ENCODE measurements around the gene CMTR1.
A peak's percentile ranks its signal among the peaks of the same experiment; 100 is the strongest.
"Not testable (repeated sequence)": the region's sequence is repeated elsewhere in the genome, so short reads cannot be mapped to it uniquely, and the experiment has no call there.

Gene CMTR1

DNA sequence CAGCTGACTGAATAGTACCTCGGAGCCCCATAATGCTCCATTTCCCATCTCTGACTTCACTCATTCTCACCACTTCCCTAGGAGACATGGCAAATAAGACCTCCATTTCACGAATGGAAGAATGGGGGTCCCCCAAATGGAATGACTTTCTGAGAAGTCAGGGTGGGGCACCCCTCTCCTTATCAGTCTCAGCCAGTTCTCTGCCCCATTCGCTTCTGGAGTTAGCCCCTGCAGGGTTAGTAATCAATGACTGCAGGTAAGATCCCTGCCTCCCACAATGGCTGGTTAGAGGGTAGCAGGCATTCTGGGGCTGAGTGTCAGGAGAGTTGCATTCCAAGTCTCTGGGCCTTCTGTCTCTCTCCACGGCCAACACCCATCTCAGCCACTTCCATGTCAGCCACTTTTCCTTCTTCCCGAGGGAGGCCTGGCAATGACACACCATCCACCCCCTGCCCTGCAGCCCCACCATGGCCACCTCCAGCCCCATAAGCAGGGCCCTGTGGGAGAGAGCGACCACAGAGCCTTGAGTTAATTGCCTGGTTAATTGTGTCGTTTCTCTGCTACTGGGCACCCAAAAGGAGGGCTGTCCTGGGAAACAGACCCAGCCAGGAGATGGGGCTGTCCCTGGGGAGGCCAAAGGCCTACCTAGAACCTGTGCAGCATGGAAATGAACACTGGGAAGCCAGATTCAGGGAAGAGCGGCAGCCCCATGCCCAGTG, 53.3 kb downstream of the CMTR1 start:
- in situ Hi-C loops (cut with HindIII; ENCODE audit: low pct_ligation_motif_present, low pct_unique_long_range_greater_than_20kb, low sequenced_read_pairs), result no loop called here
- no peak for DNase-seq

DNA sequence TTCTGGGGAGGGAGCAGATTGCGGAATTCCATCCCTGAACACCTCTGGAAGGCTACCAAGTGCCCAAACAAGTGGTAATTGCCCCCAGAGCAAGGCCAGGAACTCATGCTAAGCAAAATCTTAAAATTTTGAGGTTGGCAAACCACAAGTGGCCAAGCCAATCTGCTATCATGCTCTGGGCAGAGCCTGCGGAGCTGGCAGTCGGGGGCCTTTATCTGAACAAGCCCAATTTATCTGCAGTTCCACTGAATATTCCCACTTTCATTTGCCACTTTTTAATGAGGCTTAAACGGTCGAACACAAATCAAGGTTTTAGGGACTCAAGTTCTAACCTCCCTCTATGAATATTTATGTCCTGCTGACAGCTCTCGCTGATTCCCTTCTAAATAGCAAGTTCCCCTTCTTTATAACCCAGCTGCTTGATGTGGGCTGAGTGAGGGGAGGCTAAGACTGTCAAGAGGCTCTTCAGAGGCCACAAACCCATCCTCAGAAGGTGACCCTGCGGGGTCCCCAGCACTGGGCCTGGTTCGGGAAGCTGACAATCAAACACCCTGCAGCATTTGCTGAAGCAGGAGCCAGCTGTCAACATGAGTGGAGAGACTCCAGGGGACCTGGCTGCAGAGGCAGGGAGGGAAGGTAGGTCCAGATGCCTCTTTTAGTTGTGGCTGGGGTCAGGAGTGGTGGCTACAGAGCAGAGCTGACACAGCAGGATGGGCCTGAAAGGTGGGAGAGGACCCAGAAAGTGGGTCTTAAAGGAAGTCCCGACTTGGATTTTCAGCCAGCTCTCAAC, 54.8 kb downstream of the CMTR1 start:
- DNase-seq, result no peak
- in situ Hi-C loops (cut with HindIII; ENCODE audit: low pct_ligation_motif_present, low pct_unique_long_range_greater_than_20kb, low sequenced_read_pairs), result no loop called here

DNA sequence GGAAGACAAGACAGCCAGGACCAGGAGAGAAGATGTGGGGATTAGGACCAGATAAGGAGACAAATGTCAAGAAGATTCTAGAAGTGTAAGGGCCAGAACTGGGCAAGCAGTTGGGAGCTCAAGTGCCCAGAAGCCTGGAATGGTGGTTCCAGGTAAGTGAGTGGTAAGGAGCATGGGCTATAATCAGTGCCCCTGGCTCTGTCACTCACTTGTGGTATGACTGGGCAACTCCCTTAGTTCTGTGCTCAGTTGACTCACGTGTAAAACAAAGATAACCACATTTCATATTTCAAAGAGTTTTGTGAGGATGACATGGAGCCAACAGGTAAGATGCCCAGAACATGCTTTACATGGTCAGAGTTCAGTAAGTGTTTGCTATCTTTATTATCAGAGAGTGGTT, 55.5 kb downstream of the CMTR1 start:
- no peak for DNase-seq
- in situ Hi-C loops (cut with HindIII; ENCODE audit: low pct_ligation_motif_present, low pct_unique_long_range_greater_than_20kb, low sequenced_read_pairs), result no loop called here

DNA sequence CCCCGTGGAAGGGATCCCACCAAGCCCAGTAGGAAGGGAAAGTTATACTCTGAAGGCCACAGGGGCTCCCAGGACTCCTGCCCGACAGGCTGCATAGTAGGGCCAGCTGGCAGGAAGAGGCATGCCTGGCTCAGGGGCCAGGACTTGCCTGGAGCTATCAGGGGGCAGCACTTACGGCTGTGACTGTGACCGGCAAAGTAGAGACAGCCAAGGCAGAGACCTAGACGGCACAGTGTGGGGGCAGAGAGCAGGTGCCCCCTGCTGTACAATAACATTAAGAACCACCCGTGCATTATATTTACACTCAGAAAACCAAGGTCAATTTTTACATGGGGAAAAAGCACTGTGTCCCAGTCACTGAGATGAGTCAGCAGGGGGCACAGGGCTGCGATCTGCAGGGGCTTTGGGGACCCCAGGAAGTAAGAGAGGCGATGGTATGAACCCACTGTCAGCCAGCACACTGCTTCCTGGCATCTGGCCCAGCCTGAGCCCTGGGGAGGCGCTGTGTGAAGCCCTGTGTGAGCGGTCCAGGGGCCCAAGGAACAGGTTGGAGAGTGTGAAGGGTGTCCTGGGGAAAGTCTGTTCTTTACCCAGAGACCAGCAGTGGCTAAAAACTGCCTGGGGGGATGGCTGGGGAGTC, 56.8 kb downstream of the CMTR1 start:
- in situ Hi-C loops (cut with HindIII; ENCODE audit: low pct_ligation_motif_present, low pct_unique_long_range_greater_than_20kb, low sequenced_read_pairs), result no loop called here
- no peak for DNase-seq

DNA sequence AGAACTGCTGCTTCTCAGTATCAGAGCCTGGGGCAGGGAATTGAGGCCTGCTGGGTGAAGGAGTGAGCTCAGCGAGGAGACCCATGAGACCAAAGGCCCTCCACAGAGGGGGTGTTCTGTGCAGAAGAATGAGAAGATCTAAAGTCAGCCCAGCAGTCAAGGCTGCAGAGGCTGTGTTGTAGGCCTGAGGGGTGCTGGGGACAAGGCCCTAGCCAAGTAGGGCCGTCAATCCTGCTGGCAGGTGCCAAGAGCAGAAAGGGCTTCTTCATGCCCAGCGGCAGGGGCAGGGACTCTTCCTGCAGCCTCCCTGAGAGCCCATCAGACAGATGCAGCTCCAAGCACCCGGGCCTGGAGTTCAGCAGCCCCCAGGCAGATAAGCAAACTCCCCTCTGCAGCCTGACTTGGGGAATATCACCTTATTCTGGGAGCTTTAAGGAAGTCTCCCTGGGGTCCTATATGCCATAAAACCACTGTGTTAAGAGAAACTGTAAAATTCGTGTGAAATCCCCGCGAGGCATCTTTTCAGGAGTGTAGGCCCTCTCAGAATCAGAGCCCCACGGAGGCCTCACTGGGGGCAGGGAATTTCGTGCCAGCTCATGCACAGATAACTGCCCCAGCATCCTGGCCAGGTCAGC, 57.6 kb downstream of the CMTR1 start:
- in situ Hi-C loops (cut with HindIII; ENCODE audit: low pct_ligation_motif_present, low pct_unique_long_range_greater_than_20kb, low sequenced_read_pairs), result no loop called here
- DNase-seq, result no peak

DNA sequence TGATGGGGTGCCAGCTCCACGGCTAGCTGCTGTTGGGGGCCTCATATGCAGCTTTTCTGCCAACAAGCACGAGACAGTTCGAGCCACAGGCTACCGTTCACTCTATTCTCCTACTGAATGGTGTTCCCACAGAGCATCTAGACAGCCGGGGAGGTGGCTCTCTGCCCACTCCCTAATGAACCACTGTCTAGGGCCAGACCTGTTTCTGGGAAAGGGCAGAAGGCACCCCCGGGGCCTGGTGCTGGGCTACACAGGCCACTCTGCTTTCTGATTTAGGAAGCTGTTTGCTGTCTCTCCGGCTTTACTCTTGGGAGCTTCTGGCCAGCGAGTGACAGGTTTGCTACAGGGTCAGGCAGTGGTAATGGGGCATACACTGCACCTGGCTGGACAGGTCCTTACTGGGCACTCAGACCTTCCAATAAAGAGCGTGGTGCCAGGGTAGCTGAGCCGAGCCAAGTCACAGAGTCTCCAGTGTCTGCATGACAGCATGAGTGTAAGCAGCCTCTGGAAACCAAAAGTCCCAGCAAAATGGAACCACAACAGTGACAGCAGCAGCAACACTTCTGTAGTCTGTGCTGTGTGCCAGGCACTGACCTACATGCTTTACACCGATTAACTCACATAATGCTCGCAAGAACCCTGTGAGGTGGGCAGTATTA, 58.3 kb downstream of the CMTR1 start:
- no peak for DNase-seq
- in situ Hi-C loops (cut with HindIII; ENCODE audit: low pct_ligation_motif_present, low pct_unique_long_range_greater_than_20kb, low sequenced_read_pairs), result no loop called here

DNA sequence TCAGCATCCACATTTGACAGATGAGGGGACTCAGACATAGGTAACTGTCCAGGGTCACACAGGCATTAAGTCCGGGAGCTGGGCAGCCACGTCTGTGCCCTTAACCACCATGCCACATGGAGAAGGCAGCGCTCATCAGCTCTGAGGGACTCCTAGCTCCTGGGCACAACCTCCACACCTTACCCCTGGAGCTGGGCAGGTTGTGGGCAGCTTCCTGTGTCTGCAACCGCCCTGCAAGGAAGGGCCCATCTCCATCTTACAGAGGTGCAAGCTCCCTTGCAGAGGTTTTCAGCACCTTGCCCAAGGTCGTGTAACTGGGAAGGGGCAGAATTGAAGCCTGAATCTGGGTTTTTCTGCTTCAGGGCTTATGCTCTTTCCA, 58.8 kb downstream of the CMTR1 start:
- in situ Hi-C loops (cut with HindIII; ENCODE audit: low pct_ligation_motif_present, low pct_unique_long_range_greater_than_20kb, low sequenced_read_pairs), result no loop called here
- DNase-seq, result no peak

DNA sequence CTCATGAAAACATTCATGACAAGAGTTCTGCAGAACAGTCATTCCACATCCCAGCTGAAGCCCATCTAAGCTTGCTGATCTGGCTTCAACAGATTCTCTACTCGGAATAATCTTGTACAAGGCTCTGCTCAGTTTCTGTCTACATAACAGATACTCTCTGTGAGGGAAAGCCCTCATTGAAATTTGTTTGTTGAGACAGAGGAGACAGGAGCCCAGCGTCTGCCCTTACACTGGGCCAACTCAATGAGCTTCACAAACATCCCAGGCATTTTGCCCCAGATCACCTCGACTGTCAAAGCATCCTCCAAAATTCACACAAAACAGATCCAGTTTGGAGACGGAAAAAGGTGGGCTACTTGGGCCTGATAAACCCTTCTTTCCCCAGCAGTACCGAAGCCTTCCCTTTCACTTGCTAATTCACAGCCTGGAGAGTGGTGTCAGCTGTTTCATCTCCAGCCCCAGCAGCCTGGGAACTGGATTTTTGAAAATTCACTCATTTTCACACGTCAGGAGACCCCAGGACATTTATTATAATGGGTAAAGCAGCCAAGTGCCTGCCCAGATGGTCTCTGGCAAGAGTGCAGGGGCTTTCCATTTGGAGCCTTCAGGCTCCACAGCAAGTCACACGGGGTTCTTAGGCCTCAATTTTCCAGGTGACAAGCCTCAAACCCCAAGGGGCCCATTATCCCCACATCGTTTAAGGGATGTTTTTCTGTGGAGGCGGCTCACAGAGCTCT, 59.4 kb downstream of the CMTR1 start:
- in situ Hi-C loops (cut with HindIII; ENCODE audit: low pct_ligation_motif_present, low pct_unique_long_range_greater_than_20kb, low sequenced_read_pairs), result no loop called here

DNA sequence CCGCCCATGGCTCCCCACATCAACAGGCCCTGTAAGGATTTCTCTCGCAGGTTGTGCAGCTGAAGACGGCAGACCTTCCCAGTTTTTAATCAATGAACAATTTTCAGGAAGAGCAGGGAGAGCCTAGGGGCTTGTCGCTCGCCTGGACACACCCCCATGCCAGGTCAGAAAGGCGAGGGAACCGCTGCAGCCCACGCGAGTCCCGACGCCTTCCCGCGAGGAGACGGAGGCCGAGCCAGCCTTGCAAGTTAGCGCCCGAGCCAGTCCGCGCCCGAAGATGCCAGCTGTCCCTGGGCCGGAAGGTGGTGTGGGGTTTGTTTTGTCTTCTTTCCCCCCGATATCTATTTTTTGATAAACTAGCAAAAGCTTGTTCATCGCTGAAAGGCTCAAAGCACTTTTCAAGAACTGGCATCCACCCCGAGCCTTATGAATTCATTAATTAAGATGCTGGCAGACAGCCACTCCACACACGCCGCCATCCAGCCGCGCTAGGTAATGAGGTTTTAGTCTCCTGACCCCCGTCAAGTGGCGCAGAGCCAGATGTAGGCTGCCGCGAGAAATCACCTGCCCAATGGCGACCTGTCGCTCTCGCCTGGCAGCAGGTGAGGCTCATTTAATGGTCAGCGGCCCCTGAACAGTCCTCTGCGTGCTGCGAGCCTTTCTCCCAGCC, 60.1 kb downstream of the CMTR1 start:
- DNase-seq, result no peak
- in situ Hi-C loops (cut with HindIII; ENCODE audit: low pct_ligation_motif_present, low pct_unique_long_range_greater_than_20kb, low sequenced_read_pairs), result no loop called here

More for the DNA sequence above, 59.4 kb downstream of the CMTR1 start:
- no peak for DNase-seq

DNA sequence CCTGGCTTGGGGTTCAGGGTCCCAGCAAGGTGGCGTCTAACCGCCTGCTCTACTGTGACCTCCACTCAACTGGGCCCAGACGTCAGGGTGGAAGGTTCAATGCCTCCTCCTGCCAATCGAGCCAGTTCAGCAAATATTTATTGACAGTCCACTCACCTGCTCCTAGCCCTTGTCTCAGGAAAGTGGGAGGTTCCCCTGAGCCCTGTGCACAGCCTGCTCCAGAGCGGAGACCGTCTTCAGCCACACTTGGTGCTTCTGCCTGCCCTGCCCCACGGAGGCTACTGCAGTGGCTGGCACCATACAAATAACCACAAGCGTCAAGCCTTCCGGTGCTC, 60.6 kb downstream of the CMTR1 start:
- no peak for DNase-seq
- in situ Hi-C loops (cut with HindIII; ENCODE audit: low pct_ligation_motif_present, low pct_unique_long_range_greater_than_20kb, low sequenced_read_pairs), result no loop called here

DNA sequence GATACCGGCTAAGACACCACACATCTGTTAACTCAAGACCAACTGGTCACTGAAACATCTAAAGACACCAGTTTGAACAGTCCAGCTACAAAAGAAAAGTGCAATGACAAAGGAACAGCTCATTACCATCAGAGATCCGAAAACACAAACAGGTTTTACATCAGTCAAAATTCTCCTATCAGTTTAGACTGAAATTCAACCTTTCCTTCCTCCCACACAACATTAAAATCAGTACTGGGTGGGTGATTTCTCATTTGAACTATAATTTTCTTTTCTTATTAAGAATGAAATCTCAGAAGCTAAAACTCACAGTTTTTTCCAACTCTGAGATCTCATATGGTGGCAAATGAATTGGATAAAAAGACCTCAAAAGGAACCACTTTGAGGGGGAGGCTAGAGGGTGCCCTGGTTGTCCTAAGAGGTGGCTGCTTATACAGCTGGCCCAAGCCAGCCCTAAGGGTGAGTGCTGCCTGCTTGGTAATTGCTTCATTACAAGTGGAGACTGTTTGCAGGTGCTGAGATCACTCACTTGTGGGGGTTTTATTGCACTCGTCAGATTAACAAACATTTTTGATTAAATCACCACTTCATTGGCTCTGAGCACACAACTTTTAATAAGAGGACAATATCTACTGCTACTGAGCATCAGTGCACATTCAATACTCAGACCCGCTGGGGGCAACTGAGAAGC, 62.4 kb downstream of the CMTR1 start:
- in situ Hi-C loops (cut with HindIII; ENCODE audit: low pct_ligation_motif_present, low pct_unique_long_range_greater_than_20kb, low sequenced_read_pairs), result no loop called here
- DNase-seq, result no peak

DNA sequence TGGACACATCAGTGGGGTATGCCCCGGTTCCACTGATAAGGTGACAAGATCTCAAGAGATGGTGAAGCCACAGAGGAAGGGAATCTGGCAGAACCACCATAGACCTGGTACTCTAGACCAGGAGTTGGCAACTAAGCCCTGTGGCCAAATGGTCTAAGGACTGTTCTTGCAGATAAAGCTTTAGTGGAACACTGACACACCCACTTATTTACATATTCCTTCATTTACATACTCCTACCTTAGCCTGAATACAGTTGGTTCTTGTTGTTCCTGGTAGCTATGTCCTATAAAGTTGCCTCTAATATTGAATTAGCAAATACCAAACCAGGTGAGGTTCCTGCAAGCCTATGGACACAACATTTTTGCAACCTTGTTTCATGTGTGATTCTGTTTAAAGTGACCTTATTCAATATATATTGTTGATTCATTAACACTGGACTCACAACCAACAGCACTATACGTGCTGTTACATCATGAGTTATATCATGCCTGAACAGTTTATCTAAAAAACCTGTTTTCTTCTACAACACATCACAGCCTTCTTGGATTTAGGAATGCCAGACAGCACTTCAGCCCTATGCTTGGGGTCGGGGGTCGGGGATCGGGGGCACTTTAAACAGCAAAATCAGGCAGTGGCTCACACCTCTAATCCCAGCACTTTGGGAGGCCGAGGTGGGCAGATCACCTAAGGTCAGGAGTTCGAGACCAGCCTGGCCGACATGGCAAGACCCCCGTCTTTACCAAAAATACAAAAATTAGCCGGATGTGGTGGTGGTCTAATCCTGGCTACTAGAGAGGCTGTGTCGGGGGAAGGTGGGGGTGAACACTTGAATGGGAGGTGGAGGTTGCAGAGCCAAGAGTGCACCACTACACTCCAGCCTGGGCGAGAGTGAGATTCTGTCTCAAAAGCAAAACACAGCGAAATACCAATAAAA, 64.2 kb downstream of the CMTR1 start:
- no peak for DNase-seq
- in situ Hi-C loops (cut with HindIII; ENCODE audit: low pct_ligation_motif_present, low pct_unique_long_range_greater_than_20kb, low sequenced_read_pairs), result no loop called here

DNA sequence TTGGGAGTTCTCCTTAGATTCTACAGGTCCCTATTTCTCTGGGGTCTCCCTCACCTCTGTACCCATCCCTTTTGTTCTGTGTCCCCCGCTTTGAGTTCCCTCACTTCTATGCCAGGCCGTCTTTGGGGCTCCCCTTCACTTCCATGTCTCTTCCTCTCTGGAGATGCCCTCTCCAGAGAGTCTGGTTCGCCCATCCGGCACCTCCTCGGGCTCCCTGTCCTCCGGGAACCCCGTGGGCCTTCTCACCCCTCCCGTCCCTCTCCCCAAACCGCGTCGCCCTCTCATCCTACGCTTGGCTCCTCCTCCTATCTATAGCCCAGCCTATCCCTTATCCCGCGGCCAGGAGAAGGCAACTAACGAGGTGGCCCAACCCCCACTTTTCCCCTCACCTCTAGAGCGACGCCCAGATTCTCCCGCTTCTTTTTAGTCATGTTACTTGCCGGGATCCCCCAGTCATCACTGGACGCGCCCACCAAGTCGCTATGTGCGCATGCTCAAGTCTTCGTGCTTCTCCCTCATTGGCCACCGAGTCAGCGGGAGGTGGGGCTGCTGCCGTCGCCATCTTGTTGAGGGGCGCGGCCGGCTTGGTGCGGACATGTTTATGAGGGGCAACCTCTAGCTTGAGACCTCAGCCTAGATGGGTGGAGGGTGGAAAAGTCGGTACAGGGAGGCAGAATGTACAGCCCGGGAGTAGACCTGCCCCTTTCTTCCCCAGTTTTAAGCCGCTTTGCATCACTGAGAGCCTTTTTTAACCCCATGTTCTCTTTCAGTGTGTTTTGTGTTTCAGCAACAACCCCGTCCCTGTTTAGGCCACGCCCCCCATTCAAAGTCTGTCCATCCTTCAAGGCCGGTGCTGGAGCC, 66.6 kb downstream of the CMTR1 start, which contains the start of gene CCDC167:
TSS of gene CCDC167 (minus strand) at position 461 of the 861 bp plus-strand sequence. CDS start at position 431, 30 bp downstream.
- DNase-seq, result peak; percentile 97
- in situ Hi-C loops (cut with HindIII; ENCODE audit: low pct_ligation_motif_present, low pct_unique_long_range_greater_than_20kb, low sequenced_read_pairs), result no loop called here

DNA sequence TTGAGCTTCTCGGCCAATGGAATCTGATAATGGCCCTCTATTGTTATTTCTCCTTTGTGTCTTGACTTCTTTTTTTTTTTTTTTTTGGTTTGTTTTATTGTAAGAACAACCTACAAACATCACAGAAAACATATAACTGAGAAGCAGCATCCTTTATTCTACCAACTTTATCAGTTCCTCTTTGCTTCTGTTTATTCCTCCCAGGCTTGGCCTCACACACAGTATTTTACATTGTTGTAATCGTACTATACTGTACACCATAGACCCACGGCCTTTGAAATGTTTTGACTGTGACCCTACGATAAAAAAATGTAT, 67.2 kb downstream of the CMTR1 start:
- no peak for DNase-seq
- in situ Hi-C loops (cut with HindIII; ENCODE audit: low pct_ligation_motif_present, low pct_unique_long_range_greater_than_20kb, low sequenced_read_pairs), result no loop called here

DNA sequence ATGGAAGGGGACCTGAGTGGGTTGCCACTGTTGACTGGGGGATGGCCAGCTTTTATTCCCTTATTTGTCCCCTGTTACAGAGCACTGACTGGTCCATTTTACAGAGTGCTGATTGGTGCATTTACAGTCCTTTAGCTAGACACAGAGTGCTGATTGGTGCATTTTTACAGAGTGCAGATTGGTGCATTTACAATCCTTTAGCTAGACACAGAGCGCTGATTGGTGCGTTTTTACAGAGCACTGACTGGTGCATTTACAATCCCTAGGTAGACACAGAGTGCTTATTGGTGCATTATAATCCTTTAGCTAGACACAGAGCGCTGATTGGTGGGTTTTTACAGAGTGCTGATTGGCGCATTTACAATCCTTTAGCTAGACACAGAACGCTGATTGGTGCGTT, 67.9 kb downstream of the CMTR1 start:
- DNase-seq; in situ Hi-C loops (cut with HindIII; ENCODE audit: low pct_ligation_motif_present, low pct_unique_long_range_greater_than_20kb, low sequenced_read_pairs): not testable (repeated sequence)

All from ACHN (cell line).